ENCODE measurements around the gene CHST5. TPM values are rescaled to one million over a fixed set of nuclear protein-coding genes. Genes with fewer than 3 reads are reported as not detected.

CHST5 gene
- total and polyA plus RNA-seq, 4 donors: 0.09 to 1.3 (median 0.24) TPM; not detected in 1

DNA sequence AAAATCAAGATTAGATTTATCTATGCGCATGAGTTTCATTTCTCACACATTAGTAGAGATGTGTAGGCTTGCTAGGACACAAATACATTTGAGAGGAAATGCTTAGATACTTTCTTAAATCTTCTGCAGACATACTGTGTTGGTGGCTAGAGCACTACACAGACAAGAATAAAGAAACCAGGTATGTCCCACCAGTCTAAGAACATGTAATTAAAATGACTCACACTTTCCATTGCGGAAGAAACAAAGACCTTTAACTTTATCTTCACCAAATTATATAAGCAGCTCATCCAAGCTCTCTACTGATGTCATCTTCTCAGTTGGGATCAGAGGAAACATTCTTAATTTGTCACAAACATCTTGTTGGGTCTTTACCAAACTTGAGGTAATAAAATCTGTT, 42.8 kb upstream of the CHST5 start:
- no peak for DNase-seq
- Histone ChIP-seq H3K9ac (ENCODE audit: insufficient read depth in 1 of 2, low read length in 2 of 2) (no peak overlapping the region), H3K4me3 (no peak overlapping the region), H3K36me3 (ENCODE audit: control insufficient read depth in 4 of 4, insufficient read depth in 4 of 4, low read length in 4 of 4) (peaks cover 14 to 36% (median 29%) of the 10 kb centered on the region in 4 donors), H3K9me3 (ENCODE audit: control insufficient read depth in 4 of 4, insufficient read depth in 3 of 4, low read length in 3 of 4) (no peaks in the 10 kb centered on the region), H3K4me1 (ENCODE audit: control insufficient read depth in 5 of 5, insufficient read depth in 5 of 5, low read length in 5 of 5) (peaks cover 0 to 7% (median 0%) of the 10 kb centered on the region in 5 donors), H3K27ac (ENCODE audit: low read depth in 1 of 2, low read length in 1 of 2) (no peak overlapping the region), H3K27me3 (ENCODE audit: control insufficient read depth in 3 of 3, insufficient read depth in 3 of 3, low read length in 2 of 3) (no peaks in the 10 kb centered on the region)
- ATAC-seq (ENCODE audit: insufficient read depth, low FRiP score): no peak
- WGBS, 2 donors: 92 to 97% methylated on average over 2 of the region's 2 CpGs
- no peak for TF ChIP-seq CTCF (IDR thresholded peaks at IDR 0.05; ENCODE audit: control extremely low read depth, extremely low read depth)

GRCh38 chr16:75578212-75578611, 42.3 kb upstream of the CHST5 start:
- H3K27ac ChIP-seq (ENCODE audit: low read depth in 1 of 2, low read length in 1 of 2): no peak overlapping the region
- no peaks in the 10 kb centered on the region for H3K27me3 ChIP-seq (ENCODE audit: control insufficient read depth in 3 of 3, insufficient read depth in 3 of 3, low read length in 2 of 3)
- DNase-seq (no peak), ATAC-seq (ENCODE audit: insufficient read depth, low FRiP score) (no peak)
- 93 to 96% methylated on average over 7 of the region's 7 CpGs for WGBS, 2 donors
- no peak overlapping the region for H3K9ac ChIP-seq (ENCODE audit: insufficient read depth in 1 of 2, low read length in 2 of 2)
- peaks cover 18 to 37% (median 33%) of the 10 kb centered on the region in 4 donors for H3K36me3 ChIP-seq (ENCODE audit: control insufficient read depth in 4 of 4, insufficient read depth in 4 of 4, low read length in 4 of 4)
- peaks cover 0 to 9% (median 0%) of the 10 kb centered on the region in 5 donors for H3K4me1 ChIP-seq (ENCODE audit: control insufficient read depth in 5 of 5, insufficient read depth in 5 of 5, low read length in 5 of 5)
- H3K9me3 ChIP-seq (ENCODE audit: control insufficient read depth in 4 of 4, insufficient read depth in 3 of 4, low read length in 3 of 4): no peaks in the 10 kb centered on the region
- no peak for TF ChIP-seq CTCF (IDR thresholded peaks at IDR 0.05; ENCODE audit: control extremely low read depth, extremely low read depth)
- no peak overlapping the region for H3K4me3 ChIP-seq

DNA sequence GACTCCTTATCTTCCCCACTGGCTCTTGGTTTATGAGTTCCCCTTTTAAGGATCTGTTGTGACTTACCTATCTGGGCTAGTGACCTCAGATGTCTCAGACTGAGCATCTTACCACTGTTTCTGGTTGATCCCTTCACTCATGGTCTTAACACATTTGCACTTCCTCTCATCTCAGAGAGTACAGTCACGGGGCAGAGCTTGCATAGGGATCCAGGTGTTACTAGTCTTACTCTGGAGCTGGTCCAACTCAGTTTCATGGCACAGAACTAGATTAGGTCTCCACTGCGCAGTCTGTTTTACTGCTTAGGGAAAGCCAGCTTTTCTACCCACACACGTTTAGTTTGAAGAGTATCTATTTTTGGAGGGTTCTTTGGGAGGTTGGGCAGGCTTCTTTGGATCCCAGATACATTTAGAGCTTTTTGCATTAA, 40.5 kb upstream of the CHST5 start:
- WGBS, 2 donors: 71 to 77% methylated on average over 3 of the region's 3 CpGs
- DNase-seq (no peak), ATAC-seq (ENCODE audit: insufficient read depth, low FRiP score) (no peak)
- no peak for TF ChIP-seq CTCF (IDR thresholded peaks at IDR 0.05; ENCODE audit: control extremely low read depth, extremely low read depth)
- H3K36me3 ChIP-seq (ENCODE audit: control insufficient read depth in 4 of 4, insufficient read depth in 4 of 4, low read length in 4 of 4): peaks cover 32 to 44% (median 41%) of the 10 kb centered on the region in 4 donors
- H3K4me3 ChIP-seq: no peak overlapping the region
- H3K9ac ChIP-seq (ENCODE audit: insufficient read depth in 1 of 2, low read length in 2 of 2): no peak overlapping the region
- H3K27ac ChIP-seq (ENCODE audit: low read depth in 1 of 2, low read length in 1 of 2): no peak overlapping the region
- H3K27me3 ChIP-seq (ENCODE audit: control insufficient read depth in 3 of 3, insufficient read depth in 3 of 3, low read length in 2 of 3): no peaks in the 10 kb centered on the region
- no peaks in the 10 kb centered on the region for H3K9me3 ChIP-seq (ENCODE audit: control insufficient read depth in 4 of 4, insufficient read depth in 3 of 4, low read length in 3 of 4)
- peaks cover 0 to 16% (median 0%) of the 10 kb centered on the region in 5 donors for H3K4me1 ChIP-seq (ENCODE audit: control insufficient read depth in 5 of 5, insufficient read depth in 5 of 5, low read length in 5 of 5)

GRCh38 chr16:75575958-75576357, 40.0 kb upstream of the CHST5 start:
- Histone ChIP-seq H3K27me3 (ENCODE audit: control insufficient read depth in 3 of 3, insufficient read depth in 3 of 3, low read length in 2 of 3) (no peaks in the 10 kb centered on the region), H3K27ac (ENCODE audit: low read depth in 1 of 2, low read length in 1 of 2) (no peak overlapping the region), H3K4me3 (no peak overlapping the region), H3K36me3 (ENCODE audit: control insufficient read depth in 4 of 4, insufficient read depth in 4 of 4, low read length in 4 of 4) (peaks cover 32 to 48% (median 43%) of the 10 kb centered on the region in 4 donors), H3K9ac (ENCODE audit: insufficient read depth in 1 of 2, low read length in 2 of 2) (no peak overlapping the region), H3K9me3 (ENCODE audit: control insufficient read depth in 4 of 4, insufficient read depth in 3 of 4, low read length in 3 of 4) (no peaks in the 10 kb centered on the region), H3K4me1 (ENCODE audit: control insufficient read depth in 5 of 5, insufficient read depth in 5 of 5, low read length in 5 of 5) (peaks cover 0 to 16% (median 0%) of the 10 kb centered on the region in 5 donors)
- no peak for TF ChIP-seq CTCF (IDR thresholded peaks at IDR 0.05; ENCODE audit: control extremely low read depth, extremely low read depth)
- 53 to 73% methylated on average over 3 of the region's 3 CpGs for WGBS, 2 donors
- ATAC-seq (ENCODE audit: insufficient read depth, low FRiP score): no peak
- no peak for DNase-seq
